ENCODE measurements around the gene ULBP3. TPM values are rescaled to one million over a fixed set of nuclear protein-coding genes. Genes with fewer than 3 reads are reported as not detected.

ULBP3 gene
- total and polyA plus RNA-seq, 2 donors (not counting 1 experiment from before 2014, with no cell fraction given), result 0.10 to 0.69 TPM

DNA sequence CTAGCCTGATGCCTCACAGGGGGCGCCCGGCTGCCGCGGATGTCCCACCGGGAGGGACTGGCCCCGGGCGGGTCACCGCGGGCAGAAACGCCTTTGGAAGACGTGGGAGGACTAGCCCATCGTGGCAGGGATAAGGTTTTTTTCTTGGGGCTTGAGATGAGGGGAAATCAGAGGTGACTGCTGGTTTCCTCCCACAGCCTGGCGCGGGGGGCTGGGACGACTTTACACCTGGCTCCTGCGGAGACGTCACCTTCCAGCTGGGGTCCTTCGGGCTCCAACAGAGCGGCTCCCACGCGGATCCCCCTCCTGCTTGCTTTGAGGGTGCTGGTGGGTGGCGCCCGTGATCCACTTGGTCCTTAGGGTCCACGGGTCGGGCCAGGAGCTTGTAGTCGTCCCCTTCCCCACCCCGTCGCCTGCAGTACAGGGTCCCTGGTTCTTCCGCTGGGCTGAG is 11.4 kb downstream of the ULBP3 start:
- H3K4me1 Mint-ChIP-seq, result peaks cover 5% of the 10 kb centered on the region
- ATAC-seq (ENCODE audit: low read depth) (no peak), DNase-seq (no peak)
- Histone ChIP-seq H3K9me3 (ENCODE audit: control extremely low read depth in 1 of 3, control insufficient read depth in 2 of 3, insufficient read depth in 1 of 3, low read length in 2 of 3) (peaks cover 0 to 5% (median 0%) of the 10 kb centered on the region in 3 donors), H3K9ac (ENCODE audit: low read length) (no peak overlapping the region), H3K27ac (ENCODE audit: low read length in 2 of 2) (no peak overlapping the region), H4K20me1 (ENCODE audit: control insufficient read depth, insufficient read depth, low read length, poor library complexity, severe bottlenecking) (no peaks in the 10 kb centered on the region), H3K4me1 (ENCODE audit: control insufficient read depth in 2 of 2, insufficient read depth in 2 of 2, low read length in 2 of 2) (peaks cover 3 to 5% of the 10 kb centered on the region in 2 donors), H3K4me2 (replicated peaks; ENCODE audit: low read depth, low read length, poor library complexity, severe bottlenecking) (no peak overlapping the region), H3K27me3 (replicated peaks in 1 of 4; ENCODE audit: control extremely low read depth in 1 of 4, control insufficient read depth in 3 of 4, insufficient read depth in 4 of 4, low read length in 3 of 4) (peaks cover 0 to 18% (median 2%) of the 10 kb centered on the region in 4 experiments), H3K4me3 (ENCODE audit: control extremely low read depth in 1 of 5, extremely low read depth in 1 of 5, insufficient read depth in 1 of 5, low read depth in 2 of 5, low read length in 4 of 5) (no peak overlapping the region), H3K79me2 (ENCODE audit: control insufficient read depth, insufficient read depth, low read length) (no peaks in the 10 kb centered on the region), H3K36me3 (replicated peaks in 1 of 2; ENCODE audit: control extremely low read depth in 1 of 2, control insufficient read depth in 1 of 2, extremely low read depth in 1 of 2, insufficient read depth in 2 of 2, low read length in 1 of 2) (no peaks in the 10 kb centered on the region), H2AFZ (ENCODE audit: insufficient read depth, low read depth, low read length, poor library complexity, severe bottlenecking) (no peak overlapping the region)
- 87% methylated on average over 29 of the region's 29 CpGs for WGBS (ENCODE audit: insufficient coverage)
- CTCF ChIA-PET, result interaction anchor here (0.6 to 1.3 kb wide), 3 partner anchors 18 to 1457 kb away, joined by 3 to 6 read pairs (median 3); no protein-coding TSS in a partner anchor
- peaks cover 48% of the 10 kb centered on the region for H3K27me3 Mint-ChIP-seq
- TF ChIP-seq, protein P1, sequence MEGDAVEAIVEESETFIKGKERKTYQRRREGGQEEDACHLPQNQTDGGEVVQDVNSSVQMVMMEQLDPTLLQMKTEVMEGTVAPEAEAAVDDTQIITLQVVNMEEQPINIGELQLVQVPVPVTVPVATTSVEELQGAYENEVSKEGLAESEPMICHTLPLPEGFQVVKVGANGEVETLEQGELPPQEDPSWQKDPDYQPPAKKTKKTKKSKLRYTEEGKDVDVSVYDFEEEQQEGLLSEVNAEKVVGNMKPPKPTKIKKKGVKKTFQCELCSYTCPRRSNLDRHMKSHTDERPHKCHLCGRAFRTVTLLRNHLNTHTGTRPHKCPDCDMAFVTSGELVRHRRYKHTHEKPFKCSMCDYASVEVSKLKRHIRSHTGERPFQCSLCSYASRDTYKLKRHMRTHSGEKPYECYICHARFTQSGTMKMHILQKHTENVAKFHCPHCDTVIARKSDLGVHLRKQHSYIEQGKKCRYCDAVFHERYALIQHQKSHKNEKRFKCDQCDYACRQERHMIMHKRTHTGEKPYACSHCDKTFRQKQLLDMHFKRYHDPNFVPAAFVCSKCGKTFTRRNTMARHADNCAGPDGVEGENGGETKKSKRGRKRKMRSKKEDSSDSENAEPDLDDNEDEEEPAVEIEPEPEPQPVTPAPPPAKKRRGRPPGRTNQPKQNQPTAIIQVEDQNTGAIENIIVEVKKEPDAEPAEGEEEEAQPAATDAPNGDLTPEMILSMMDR (IDR thresholded peaks at IDR 0.05), result no peak
- no peak for TF ChIP-seq EZH2 (IDR thresholded peaks at IDR 0.05; ENCODE audit: borderline replicate concordance, insufficient read depth, low read depth, low read length, poor library complexity, severe bottlenecking)
- POLR2A ChIA-PET, result no interaction called here
- H3K27ac Mint-ChIP-seq, result no peak overlapping the region
- intact Hi-C loops (cut with micrococcal nuclease), result no loop called here
- no peaks in the 10 kb centered on the region for H3K9me3 Mint-ChIP-seq (ENCODE audit: insufficient read depth)
- H3K4me3 Mint-ChIP-seq, result no peak overlapping the region

DNA sequence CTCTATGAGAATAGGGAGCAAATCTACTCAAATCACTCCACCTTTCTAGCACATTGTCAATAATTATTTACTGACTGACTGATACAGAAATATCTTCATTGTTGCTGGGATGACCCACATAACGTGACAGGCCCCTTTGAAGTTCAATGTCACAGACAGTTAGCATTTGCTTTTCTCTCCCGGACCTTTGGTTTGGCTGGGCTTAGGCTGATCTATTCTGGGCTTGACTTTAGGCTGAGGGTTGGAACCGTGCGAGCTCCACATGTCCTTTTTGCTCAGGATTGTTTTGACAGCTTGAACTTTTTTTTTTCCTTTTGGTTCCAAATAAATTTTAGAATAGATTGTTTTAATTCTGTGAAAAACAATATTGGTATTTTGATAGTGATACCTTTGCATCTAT is 12.0 kb downstream of the ULBP3 start:
- Histone ChIP-seq H3K79me2 (ENCODE audit: control insufficient read depth, insufficient read depth, low read length) (no peaks in the 10 kb centered on the region), H3K36me3 (replicated peaks in 1 of 2; ENCODE audit: control extremely low read depth in 1 of 2, control insufficient read depth in 1 of 2, extremely low read depth in 1 of 2, insufficient read depth in 2 of 2, low read length in 1 of 2) (no peaks in the 10 kb centered on the region), H4K20me1 (ENCODE audit: control insufficient read depth, insufficient read depth, low read length, poor library complexity, severe bottlenecking) (no peaks in the 10 kb centered on the region), H3K9ac (ENCODE audit: low read length) (no peak overlapping the region), H3K27ac (ENCODE audit: low read length in 2 of 2) (no peak overlapping the region), H3K4me1 (ENCODE audit: control insufficient read depth in 2 of 2, insufficient read depth in 2 of 2, low read length in 2 of 2) (peaks cover 3 to 5% of the 10 kb centered on the region in 2 donors), H3K27me3 (replicated peaks in 1 of 4; ENCODE audit: control extremely low read depth in 1 of 4, control insufficient read depth in 3 of 4, insufficient read depth in 4 of 4, low read length in 3 of 4) (peaks cover 0 to 23% (median 5%) of the 10 kb centered on the region in 4 experiments), H3K4me3 (ENCODE audit: control extremely low read depth in 1 of 5, extremely low read depth in 1 of 5, insufficient read depth in 1 of 5, low read depth in 2 of 5, low read length in 4 of 5) (no peak overlapping the region), H3K4me2 (replicated peaks; ENCODE audit: low read depth, low read length, poor library complexity, severe bottlenecking) (no peak overlapping the region), H3K9me3 (ENCODE audit: control extremely low read depth in 1 of 3, control insufficient read depth in 2 of 3, insufficient read depth in 1 of 3, low read length in 2 of 3) (peaks cover 0 to 5% (median 0%) of the 10 kb centered on the region in 3 donors), H2AFZ (ENCODE audit: insufficient read depth, low read depth, low read length, poor library complexity, severe bottlenecking) (no peak overlapping the region)
- Mint-ChIP-seq H3K27ac (no peak overlapping the region), H3K4me3 (no peak overlapping the region), H3K27me3 (peaks cover 54% of the 10 kb centered on the region), H3K4me1 (peaks cover 5% of the 10 kb centered on the region), H3K9me3 (ENCODE audit: insufficient read depth) (no peaks in the 10 kb centered on the region)
- ChIA-PET CTCF (interaction anchor here (0.7 kb wide), 1 partner anchor 19 kb away, joined by 3 read pairs; no protein-coding TSS in a partner anchor), POLR2A (no interaction called here)
- TF ChIP-seq, protein P1 (IDR thresholded peaks at IDR 0.05), result no peak
- TF ChIP-seq EZH2 (IDR thresholded peaks at IDR 0.05; ENCODE audit: borderline replicate concordance, insufficient read depth, low read depth, low read length, poor library complexity, severe bottlenecking), result no peak
- ATAC-seq (ENCODE audit: low read depth) (no peak), DNase-seq (no peak)
- 88% methylated on average over 3 of the region's 4 CpGs for WGBS (ENCODE audit: insufficient coverage)
- intact Hi-C loops (cut with micrococcal nuclease), result no loop called here
